Amygdala (tissue), 56 donors: ENCODE measurements around the gene CILP2.

ENCODE experiments used
- DNase-seq, 56 donors: peaks; one replicate each; lab custom pipeline; 2025; lab: John Stamatoyannopoulos, UW

The CILP2 gene

GRCh38 chr19:19502808-19503602 is 35.1 kb upstream of the CILP2 start:
- DNase-seq: no peak

- DNase-seq: no peak
These were observed 33.1 kb upstream of the CILP2 start for GRCh38 chr19:19504754-19505668.

- DNase-seq: peak in 1 of 56 donors; percentile 22
These were observed 32.3 kb upstream of the CILP2 start for GRCh38 chr19:19505669-19506326.

- DNase-seq: peak in 7 of 56 donors; percentile 13 to 34 (median 21)
These were observed 31.5 kb upstream of the CILP2 start for GRCh38 chr19:19506592-19506991.

- no peak for DNase-seq
These were observed 30.7 kb upstream of the CILP2 start for GRCh38 chr19:19507354-19507753.

- no peak for DNase-seq
These were observed 29.8 kb upstream of the CILP2 start for GRCh38 chr19:19508217-19508616.

- DNase-seq: no peak
These were observed 27.6 kb upstream of the CILP2 start for GRCh38 chr19:19510432-19510831.

GRCh38 chr19:19513682-19514081 is 24.4 kb upstream of the CILP2 start:
- no peak for DNase-seq

GRCh38 chr19:19514215-19514657 is 23.8 kb upstream of the CILP2 start:
- peak in 9 of 56 donors; percentile 12 to 43 (median 19) for DNase-seq

- DNase-seq: no peak
These were observed 23.0 kb upstream of the CILP2 start, which contains the start of gene TSSK6 for GRCh38 chr19:19514881-19515641. Gene TSSK6 (minus strand): TSS chr19:19515548. CDS start chr19:19515427, 121 bp downstream.

GRCh38 chr19:19515642-19516519 is 22.2 kb upstream of the CILP2 start, which contains the start of gene NDUFA13:
Gene NDUFA13 (plus strand): TSS chr19:19516225. CDS start chr19:19516239, 14 bp downstream.
- peak; percentile 43 to 94 (median 84) for DNase-seq

- DNase-seq: no peak
These were observed 20.8 kb upstream of the CILP2 start for GRCh38 chr19:19517235-19517619.

- no peak for DNase-seq
These were observed 17.1 kb upstream of the CILP2 start for GRCh38 chr19:19520989-19521388.

GRCh38 chr19:19523177-19523576 is 14.9 kb upstream of the CILP2 start:
- no peak for DNase-seq

- no peak for DNase-seq
These were observed 14.0 kb upstream of the CILP2 start for GRCh38 chr19:19524053-19524452.

- no peak for DNase-seq
These were observed 12.3 kb upstream of the CILP2 start for GRCh38 chr19:19525611-19526380.

GRCh38 chr19:19526581-19527370 is 11.3 kb upstream of the CILP2 start:
- peak in 18 of 56 donors; percentile 6 to 46 (median 25) for DNase-seq
